ENCODE results near the gene LRRC28.

DNA sequence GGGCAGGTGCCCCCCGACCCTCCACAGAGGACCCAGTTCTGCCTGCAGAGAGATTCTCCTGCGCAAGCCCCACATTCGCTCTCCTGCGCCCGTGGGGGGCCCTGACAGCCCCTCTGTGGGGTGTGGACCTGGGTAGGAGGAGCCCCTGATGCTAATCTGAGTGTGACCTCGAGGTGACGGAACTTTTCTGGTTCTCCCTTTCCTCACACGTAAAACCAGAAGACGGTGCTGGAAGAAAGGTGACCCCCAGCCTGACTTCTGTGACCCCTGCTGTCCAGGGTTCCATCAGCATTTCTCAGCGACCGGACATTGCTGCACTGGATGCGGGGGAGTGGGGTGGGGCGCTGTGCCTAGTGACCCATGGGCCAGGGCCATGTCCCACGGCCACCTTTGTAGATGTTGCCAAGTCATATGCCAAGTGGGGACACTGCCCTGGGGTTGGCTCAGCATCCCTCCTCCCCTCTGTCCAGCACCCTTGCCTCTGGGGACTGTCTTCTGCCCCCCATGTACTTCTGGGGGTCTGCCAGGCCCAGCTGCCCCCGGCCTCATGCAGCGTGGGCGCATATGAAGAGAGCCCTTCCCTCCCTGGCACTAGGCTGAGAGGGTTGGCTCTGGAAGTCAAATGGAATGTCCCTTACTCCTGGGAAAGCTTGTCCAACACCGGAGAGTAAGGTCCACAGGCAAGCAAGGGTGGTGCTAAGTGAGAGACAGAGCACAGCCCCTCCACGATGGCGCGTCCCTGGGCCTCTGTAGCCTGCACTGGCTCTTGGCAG, 185.4 kb downstream of the LRRC28 start:
- TF ChIP-seq, protein P1, sequence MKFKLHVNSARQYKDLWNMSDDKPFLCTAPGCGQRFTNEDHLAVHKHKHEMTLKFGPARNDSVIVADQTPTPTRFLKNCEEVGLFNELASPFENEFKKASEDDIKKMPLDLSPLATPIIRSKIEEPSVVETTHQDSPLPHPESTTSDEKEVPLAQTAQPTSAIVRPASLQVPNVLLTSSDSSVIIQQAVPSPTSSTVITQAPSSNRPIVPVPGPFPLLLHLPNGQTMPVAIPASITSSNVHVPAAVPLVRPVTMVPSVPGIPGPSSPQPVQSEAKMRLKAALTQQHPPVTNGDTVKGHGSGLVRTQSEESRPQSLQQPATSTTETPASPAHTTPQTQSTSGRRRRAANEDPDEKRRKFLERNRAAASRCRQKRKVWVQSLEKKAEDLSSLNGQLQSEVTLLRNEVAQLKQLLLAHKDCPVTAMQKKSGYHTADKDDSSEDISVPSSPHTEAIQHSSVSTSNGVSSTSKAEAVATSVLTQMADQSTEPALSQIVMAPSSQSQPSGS (tag by site-specific recombination; IDR thresholded peaks at IDR 0.05; ENCODE audit: low read depth), result no peak
- TF ChIP-seq ZNF629 (tag by site-specific recombination; IDR thresholded peaks at IDR 0.05) (no peak), ZNF830 (tag by site-specific recombination; IDR thresholded peaks at IDR 0.05; ENCODE audit: low read depth) (no peak), ZNF146 (tag by site-specific recombination; IDR thresholded peaks at IDR 0.05) (no peak), PBX3 (CRISPR knock-in tag; IDR thresholded peaks at IDR 0.05) (no peak), BCL11A (tag by site-specific recombination; IDR thresholded peaks at IDR 0.05; ENCODE audit: low read depth) (no peak), TCF7L2 (IDR thresholded peaks at IDR 0.05; ENCODE audit: borderline replicate concordance, low read depth, low read length) (no peak), ZBTB17 (tag by site-specific recombination; IDR thresholded peaks at IDR 0.05) (no peak), ZNF792 (tag by site-specific recombination; IDR thresholded peaks at IDR 0.05) (no peak), ZNF121 (tag by site-specific recombination; IDR thresholded peaks at IDR 0.05) (no peak), ZNF155 (tag by site-specific recombination; IDR thresholded peaks at IDR 0.05) (no peak), ZBTB44 (tag by site-specific recombination; IDR thresholded peaks at IDR 0.05) (no peak), ZFP3 (tag by site-specific recombination; IDR thresholded peaks at IDR 0.05; ENCODE audit: low read depth) (no peak)
- TF ChIP-seq, protein P2, sequence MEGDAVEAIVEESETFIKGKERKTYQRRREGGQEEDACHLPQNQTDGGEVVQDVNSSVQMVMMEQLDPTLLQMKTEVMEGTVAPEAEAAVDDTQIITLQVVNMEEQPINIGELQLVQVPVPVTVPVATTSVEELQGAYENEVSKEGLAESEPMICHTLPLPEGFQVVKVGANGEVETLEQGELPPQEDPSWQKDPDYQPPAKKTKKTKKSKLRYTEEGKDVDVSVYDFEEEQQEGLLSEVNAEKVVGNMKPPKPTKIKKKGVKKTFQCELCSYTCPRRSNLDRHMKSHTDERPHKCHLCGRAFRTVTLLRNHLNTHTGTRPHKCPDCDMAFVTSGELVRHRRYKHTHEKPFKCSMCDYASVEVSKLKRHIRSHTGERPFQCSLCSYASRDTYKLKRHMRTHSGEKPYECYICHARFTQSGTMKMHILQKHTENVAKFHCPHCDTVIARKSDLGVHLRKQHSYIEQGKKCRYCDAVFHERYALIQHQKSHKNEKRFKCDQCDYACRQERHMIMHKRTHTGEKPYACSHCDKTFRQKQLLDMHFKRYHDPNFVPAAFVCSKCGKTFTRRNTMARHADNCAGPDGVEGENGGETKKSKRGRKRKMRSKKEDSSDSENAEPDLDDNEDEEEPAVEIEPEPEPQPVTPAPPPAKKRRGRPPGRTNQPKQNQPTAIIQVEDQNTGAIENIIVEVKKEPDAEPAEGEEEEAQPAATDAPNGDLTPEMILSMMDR (tag by site-specific recombination; IDR thresholded peaks at IDR 0.05), result no peak
